PC-9 (cell line): ENCODE results near the gene REEP6. TPM values are rescaled to one million over a fixed set of nuclear protein-coding genes. Genes with fewer than 3 reads are reported as not detected.

Experiments
- BruUV-seq: library from RNA; stranded (reverse); fragments of 400-500 nt; replicated peaks from 2 replicates; lab custom pipeline; 2021; lab: Mats Ljungman, UMichigan
- CTCF ChIA-PET: fragments of 300-600 bp; sonication (Branson Sonifier 250); formaldehyde crosslinking; loops from one replicate; lab custom pipeline; 2022; ENCODE audit warnings: antibody characterized with exemption; lab: Charles Lee
- POLR2A ChIA-PET: fragments of 300-600 bp; sonication (Branson Sonifier 250); formaldehyde crosslinking; loops from one replicate; lab custom pipeline; 2022; ENCODE audit warnings: antibody characterized with exemption; ENCODE audit not compliant: unreplicated experiment; lab: Charles Lee
- DNase-seq, 2 experiments: peaks; one replicate each; pipeline versions ENCODE4 v3.0.0 to v3.0.0-alpha.2; 2015 to 2022; ENCODE audit warnings: mixed read lengths in 1 of 2
- H2AFZ ChIP-seq: fragments of 200-600 bp; sonication (generic); 2 replicates; pipeline ENCODE4 v1.8.1; 2017; ENCODE audit warnings: antibody characterized with exemption
- H3F3A ChIP-seq: fragments of 200-600 bp; sonication (generic); 2 replicates; pipeline ENCODE4 v1.8.1; 2017; ENCODE audit warnings: antibody characterized with exemption, mild to moderate bottlenecking, low read depth; ENCODE audit not compliant: insufficient read depth
- H3K27ac ChIP-seq: fragments of 200-600 bp; sonication (generic); 2 replicates; pipeline ENCODE4 v1.6.1; 2016; ENCODE audit warnings: mixed run types
- H3K27me3 ChIP-seq: fragments of 200-600 bp; sonication (generic); 2 replicates; pipeline ENCODE4 v1.6.1; 2016; ENCODE audit warnings: low read depth, mixed run types; ENCODE audit not compliant: insufficient read depth
- H3K36me3 ChIP-seq: fragments of 200-600 bp; sonication (generic); 2 replicates; pipeline ENCODE4 v1.6.1; 2016; ENCODE audit warnings: low read depth, mixed run types
- H3K4me1 ChIP-seq: fragments of 200-600 bp; sonication (generic); replicated peaks from 2 replicates; pipeline ENCODE4 v1.6.1; 2016; ENCODE audit warnings: mixed run types; ENCODE audit not compliant: insufficient read depth
- H3K4me2 ChIP-seq: fragments of 200-600 bp; sonication (generic); 2 replicates; pipeline ENCODE4 v1.6.1; 2017; ENCODE audit warnings: mixed run types
- H3K4me3 ChIP-seq: fragments of 200-600 bp; sonication (generic); 2 replicates; pipeline ENCODE4 v1.6.1; 2016; ENCODE audit warnings: mixed run types
- H3K79me2 ChIP-seq: fragments of 200-600 bp; sonication (generic); 2 replicates; pipeline ENCODE4 v1.6.1; 2017; ENCODE audit warnings: low read depth, mixed run types
- H3K9me2 ChIP-seq: fragments of 200-600 bp; sonication (generic); 2 replicates; pipeline ENCODE4 v1.8.1; 2017; ENCODE audit warnings: mild to moderate bottlenecking; ENCODE audit not compliant: insufficient read depth
- H3K9me3 ChIP-seq: fragments of 200-600 bp; sonication (generic); 2 replicates; pipeline ENCODE4 v1.8.1; 2016; ENCODE audit warnings: low read depth; ENCODE audit not compliant: insufficient read depth
- H4K20me1 ChIP-seq: fragments of 200-600 bp; sonication (generic); 2 replicates; pipeline ENCODE4 v1.8.1; 2017; ENCODE audit not compliant: insufficient read depth
- EZH2 ChIP-seq: fragments of 200-600 bp; sonication (generic); IDR thresholded peaks from 2 replicates; pipeline ENCODE4 v1.8.0; 2017; ENCODE audit warnings: antibody characterized with exemption, low read depth
- intact Hi-C: fragments of 100-400 bp; cut with micrococcal nuclease; formaldehyde crosslinking; loops from one replicate; pipeline ENCODE4 v1.10.0; 2022; ENCODE audit not compliant: unreplicated experiment
- total RNA-seq: library from RNA; stranded (reverse); gene quantifications from 2 replicates; pipeline ENCODE4 v1.2.3, GENCODE V29; 2021
- TF ChIP-seq, protein P1 (sequence below): fragments of 200-600 bp; sonication (generic); conservative IDR thresholded peaks from 2 replicates; pipeline ENCODE4 v1.6.1; 2017; ENCODE audit warnings: mixed run types, antibody characterized with exemption, mild to moderate bottlenecking, moderate library complexity

The REEP6 gene
- total RNA-seq, 1 experiment from 2014 or later = 39.5 TPM

- intact Hi-C loops = no loop called here
Observed at GRCh38 chr19:1513499-1514294, 22.7 kb downstream of the REEP6 start.

DNA sequence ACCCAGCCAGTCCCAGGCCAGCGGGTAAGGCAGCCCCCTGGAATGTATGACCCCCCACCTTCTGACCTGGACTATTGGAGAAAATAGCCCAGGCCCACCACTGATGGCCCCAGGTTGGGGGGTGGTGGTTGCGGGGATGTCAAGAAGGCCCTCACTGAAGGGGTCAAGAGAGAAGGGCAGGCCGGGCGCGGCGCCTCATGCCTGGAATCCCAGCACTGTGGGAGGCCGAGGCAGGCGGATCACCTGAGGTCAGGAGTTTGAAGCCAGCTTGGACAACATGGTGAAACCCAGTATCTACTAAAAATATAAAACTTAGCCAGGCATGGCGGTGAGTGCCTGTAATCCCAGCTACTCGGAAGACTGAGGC lies 23.3 kb downstream of the REEP6 start:
- H3K79me2 ChIP-seq = no peaks in the 10 kb centered on the region
- no peak overlapping the region for H3K27ac ChIP-seq
- no peaks in the 10 kb centered on the region for H3F3A ChIP-seq
- BruUV-seq = no TSS peak
- TF ChIP-seq EZH2 = no peak
- TF ChIP-seq, protein P1, sequence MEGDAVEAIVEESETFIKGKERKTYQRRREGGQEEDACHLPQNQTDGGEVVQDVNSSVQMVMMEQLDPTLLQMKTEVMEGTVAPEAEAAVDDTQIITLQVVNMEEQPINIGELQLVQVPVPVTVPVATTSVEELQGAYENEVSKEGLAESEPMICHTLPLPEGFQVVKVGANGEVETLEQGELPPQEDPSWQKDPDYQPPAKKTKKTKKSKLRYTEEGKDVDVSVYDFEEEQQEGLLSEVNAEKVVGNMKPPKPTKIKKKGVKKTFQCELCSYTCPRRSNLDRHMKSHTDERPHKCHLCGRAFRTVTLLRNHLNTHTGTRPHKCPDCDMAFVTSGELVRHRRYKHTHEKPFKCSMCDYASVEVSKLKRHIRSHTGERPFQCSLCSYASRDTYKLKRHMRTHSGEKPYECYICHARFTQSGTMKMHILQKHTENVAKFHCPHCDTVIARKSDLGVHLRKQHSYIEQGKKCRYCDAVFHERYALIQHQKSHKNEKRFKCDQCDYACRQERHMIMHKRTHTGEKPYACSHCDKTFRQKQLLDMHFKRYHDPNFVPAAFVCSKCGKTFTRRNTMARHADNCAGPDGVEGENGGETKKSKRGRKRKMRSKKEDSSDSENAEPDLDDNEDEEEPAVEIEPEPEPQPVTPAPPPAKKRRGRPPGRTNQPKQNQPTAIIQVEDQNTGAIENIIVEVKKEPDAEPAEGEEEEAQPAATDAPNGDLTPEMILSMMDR = no peak
- no peak overlapping the region for H2AFZ ChIP-seq
- H3K4me1 ChIP-seq = no peaks in the 10 kb centered on the region; the same call in 1 of the 2 replicates
- no peak overlapping the region for H3K4me2 ChIP-seq
- H4K20me1 ChIP-seq = no peaks in the 10 kb centered on the region
- H3K36me3 ChIP-seq = no peaks in the 10 kb centered on the region
- no peak for DNase-seq
- ChIA-PET POLR2A (no interaction called here), CTCF (interaction anchor here (0.6 to 0.7 kb wide), 2 partner anchors 14 to 157 kb away, joined by 5 to 16 read pairs; no protein-coding TSS in a partner anchor)
- no peaks in the 10 kb centered on the region for H3K27me3 ChIP-seq
- no peaks in the 10 kb centered on the region for H3K9me3 ChIP-seq
- H3K4me3 ChIP-seq = no peak overlapping the region
- intact Hi-C loops = no loop called here
- H3K9me2 ChIP-seq = no peaks in the 10 kb centered on the region

More at GRCh38 chr19:1513499-1514294, 22.7 kb downstream of the REEP6 start:
- CTCF ChIA-PET = interaction anchor here (0.6 to 0.7 kb wide), 2 partner anchors 14 to 157 kb away, joined by 5 to 16 read pairs; no protein-coding TSS in a partner anchor
- Histone ChIP-seq H3K27me3 (no peaks in the 10 kb centered on the region), H2AFZ (no peak overlapping the region), H3K4me1 (no peaks in the 10 kb centered on the region; the same call in 1 of the 2 replicates), H3K27ac (no peak overlapping the region), H3K9me2 (no peaks in the 10 kb centered on the region), H3K79me2 (no peaks in the 10 kb centered on the region), H3K9me3 (no peaks in the 10 kb centered on the region), H3K4me2 (peak overlapping the region; percentile 68), H4K20me1 (no peaks in the 10 kb centered on the region), H3K36me3 (no peaks in the 10 kb centered on the region), H3K4me3 (peak overlapping the region; percentile 69), H3F3A (peaks cover 4% of the 10 kb centered on the region)
- POLR2A ChIA-PET = interaction anchor here (0.5 kb wide), 1 partner anchor 1825 kb away, joined by 3 read pairs; no protein-coding TSS in a partner anchor
- TF ChIP-seq EZH2 = no peak
- TF ChIP-seq, protein P1 = peak; percentile 75
- BruUV-seq = TSS peak; percentile 65
- peak in 1 of 2 experiments; percentile 62 for DNase-seq

- POLR2A ChIA-PET = no interaction called here
- no peak for DNase-seq
- Histone ChIP-seq H3K9me2 (no peaks in the 10 kb centered on the region), H3K4me2 (no peak overlapping the region), H3K27ac (no peak overlapping the region), H3F3A (no peaks in the 10 kb centered on the region), H3K4me1 (no peaks in the 10 kb centered on the region; the same call in 1 of the 2 replicates), H3K27me3 (no peaks in the 10 kb centered on the region), H3K4me3 (no peak overlapping the region), H3K9me3 (no peaks in the 10 kb centered on the region), H3K36me3 (no peaks in the 10 kb centered on the region), H2AFZ (no peak overlapping the region), H4K20me1 (no peaks in the 10 kb centered on the region), H3K79me2 (no peaks in the 10 kb centered on the region)
- intact Hi-C loops = no loop called here
- BruUV-seq = no TSS peak
- TF ChIP-seq, protein P1 = no peak
- TF ChIP-seq EZH2 = no peak
- CTCF ChIA-PET = interaction anchor here (0.6 to 0.9 kb wide), 2 partner anchors 271 to 850 kb away, joined by 3 to 6 read pairs; no protein-coding TSS in a partner anchor
Observed at GRCh38 chr19:1514986-1515721, 24.2 kb downstream of the REEP6 start.
